A549 (cell line): ENCODE results near the gene MMP24OS. TPM values are rescaled to one million over a fixed set of nuclear protein-coding genes. Genes with fewer than 3 reads are reported as not detected.
A peak's percentile ranks its signal among the peaks of the same experiment; 100 is the strongest.

Source experiments
- ATAC-seq, 2 experiments: fragments of 200-7000 bp in 1 of 2; fragments of >200 bp in 1 of 2; cut with Nextera tagmentation in 1 of 2; cut with Tn5 transposase in 1 of 2; 3 replicates each; pipeline versions ENCODE4 v1.8.0 to v1.9.1; 2018 to 2020; ENCODE audit warnings: mild to moderate bottlenecking in 1 of 2, moderate library complexity in 1 of 2
- CTCF ChIA-PET: fragments of 300-600 bp; sonication (Branson Sonifier 250); formaldehyde crosslinking; extraction: SDS; loops from one replicate; lab custom pipeline; 2021; ENCODE audit warnings: antibody characterized with exemption, inconsistent platforms; lab: Yijun Ruan, JAX
- POLR2A ChIA-PET: fragments of 350-600 bp; formaldehyde crosslinking; extraction: SDS; loops from one replicate; lab custom pipeline; 2021; ENCODE audit warnings: antibody characterized with exemption, inconsistent platforms; lab: Yijun Ruan, JAX
- DNase-seq, 2 experiments: peaks; one replicate each; pipeline versions ENCODE4 v3.0.0 to v3.0.0-alpha.2; 2011 to 2016; ENCODE audit warnings: low read depth in 1 of 2, low spot score in 1 of 2
- FAIRE-seq: peaks from 2 replicates; lab custom pipeline; 2011; peaks lifted over from hg19 to GRCh38; lab: Jason Lieb, UNC
- H3K27ac ChIP-seq, 2 experiments: fragments of >200 bp; sonication (Bioruptor Twin); formaldehyde crosslinking; 3 replicates each; pipeline ENCODE4 v1.5.1; 2016 to 2017
- H3K4me1 ChIP-seq: fragments of >200 bp; sonication (Bioruptor Twin); formaldehyde crosslinking; 3 replicates; pipeline ENCODE4 v1.6.1; 2016
- H3K4me2 ChIP-seq: fragments of >200 bp; sonication (Bioruptor Twin); formaldehyde crosslinking; 3 replicates; pipeline ENCODE4 v1.6.1; 2016
- H3K4me3 ChIP-seq: fragments of >200 bp; sonication (Bioruptor Twin); formaldehyde crosslinking; 3 replicates; pipeline ENCODE4 v1.5.1; 2016
- H3K9me3 ChIP-seq: fragments of >200 bp; sonication (Bioruptor Twin); formaldehyde crosslinking; 3 replicates; pipeline ENCODE4 v1.6.1; 2016
- BCL3 ChIP-seq: fragments of >200 bp; sonication (Bioruptor Twin); formaldehyde crosslinking; IDR thresholded peaks from 3 replicates; pipeline ENCODE4 v1.6.1; 2016
- CEBPB ChIP-seq, 2 experiments: fragments of >200 bp in 1 of 2; sonication (Bioruptor Twin) in 1 of 2; formaldehyde crosslinking in 1 of 2; IDR thresholded peaks; 2 replicates each; pipeline ENCODE4 v1.6.1; 2012 to 2016
- CHD4 ChIP-seq: fragments of 200-600 bp; sonication (generic); IDR thresholded peaks from 2 replicates; pipeline ENCODE4 v1.6.1; 2016; ENCODE audit warnings: antibody characterized with exemption, mild to moderate bottlenecking, borderline replicate concordance
- CTCF ChIP-seq: fragments of >200 bp; sonication (Bioruptor Twin); formaldehyde crosslinking; IDR thresholded peaks from 3 replicates; pipeline ENCODE4 v1.5.1; 2016
- EHF ChIP-seq: fragments of 250-450 bp; sonication (Bioruptor Pico); IDR thresholded peaks from 2 replicates; pipeline ENCODE4 v1.5.0; 2020; ENCODE audit warnings: mild to moderate bottlenecking
- EP300 ChIP-seq, 2 experiments: fragments of >200 bp; sonication (Bioruptor Twin); formaldehyde crosslinking; IDR thresholded peaks; 2 replicates in 1 of 2; 3 replicates in 1 of 2; pipeline ENCODE4 v1.6.1; 2016 to 2017
- ESRRA ChIP-seq: fragments of 150-350 bp; IDR thresholded peaks from 2 replicates; pipeline ENCODE4 v1.6.1; 2014; ENCODE audit warnings: mild to moderate bottlenecking, low read length, borderline replicate concordance
- FOSB ChIP-seq: fragments of 250-450 bp; sonication (Bioruptor Pico); IDR thresholded peaks from 2 replicates; pipeline ENCODE4 v1.5.0; 2020; ENCODE audit warnings: mild to moderate bottlenecking, moderate library complexity
- FOSL2 ChIP-seq, 2 experiments: fragments of 450-650 bp in 1 of 2; fragments of >200 bp in 1 of 2; sonication (Bioruptor Twin) in 1 of 2; formaldehyde crosslinking; IDR thresholded peaks; 2 replicates each; pipeline versions ENCODE4 v1.5.0 to v1.6.1; 2016 to 2020; ENCODE audit warnings: mild to moderate bottlenecking in 1 of 2, moderate library complexity in 1 of 2
- GATA3 ChIP-seq: IDR thresholded peaks from 2 replicates; pipeline ENCODE4 v1.6.1; 2012; ENCODE audit warnings: borderline replicate concordance
- JUN ChIP-seq, 2 experiments: fragments of >200 bp; sonication (Bioruptor Twin); formaldehyde crosslinking; IDR thresholded peaks; 2 replicates in 1 of 2; 3 replicates in 1 of 2; pipeline ENCODE4 v1.6.1; 2016 to 2017
- JUNB ChIP-seq: fragments of >200 bp; sonication (Bioruptor Twin); formaldehyde crosslinking; IDR thresholded peaks from 2 replicates; pipeline ENCODE4 v1.6.1; 2016
- MAX ChIP-seq: IDR thresholded peaks from 2 replicates; pipeline ENCODE4 v1.6.1; 2012
- NR3C1 ChIP-seq: fragments of >200 bp; sonication (Bioruptor Twin); formaldehyde crosslinking; IDR thresholded peaks from 3 replicates; pipeline ENCODE4 v1.6.1; 2017
- PBX3 ChIP-seq: IDR thresholded peaks from 2 replicates; pipeline ENCODE4 v1.6.1; 2012
- PHF8 ChIP-seq: fragments of 200-600 bp; sonication (generic); IDR thresholded peaks from 2 replicates; pipeline ENCODE4 v1.6.1; 2016; ENCODE audit warnings: low read depth, mild to moderate bottlenecking, antibody characterized with exemption, moderate library complexity, borderline replicate concordance
- RAD21 ChIP-seq, 2 experiments: fragments of >200 bp in 1 of 2; sonication (Bioruptor Twin) in 1 of 2; formaldehyde crosslinking in 1 of 2; IDR thresholded peaks in 1 of 2; conservative IDR thresholded peaks in 1 of 2; 2 replicates in 1 of 2; 3 replicates in 1 of 2; pipeline ENCODE4 v1.6.1; 2012 to 2018; ENCODE audit warnings: inconsistent platforms in 1 of 2
- RARB ChIP-seq: fragments of 250-450 bp; sonication (Bioruptor Pico); IDR thresholded peaks from 2 replicates; pipeline ENCODE4 v1.8.0; 2021; ENCODE audit warnings: mild to moderate bottlenecking, moderate library complexity
- RFX5 ChIP-seq: fragments of 450-650 bp; IDR thresholded peaks from 2 replicates; pipeline ENCODE4 v1.7.1; 2014; ENCODE audit warnings: antibody characterized with exemption, mild to moderate bottlenecking, moderate library complexity
- SREBF2 ChIP-seq: fragments of 450-650 bp; IDR thresholded peaks from 2 replicates; pipeline ENCODE4 v1.6.1; 2014; ENCODE audit warnings: mild to moderate bottlenecking, moderate library complexity
- TFCP2L1 ChIP-seq: fragments of 250-450 bp; sonication (Bioruptor Pico); IDR thresholded peaks from 2 replicates; pipeline ENCODE4 v1.5.0; 2021; ENCODE audit warnings: mild to moderate bottlenecking
- WGBS: methylation state at CpG from one replicate; pipeline ENCODE4 v1.1.6; 2017; ENCODE audit errors: missing lambda C conversion rate; 5-methylcytosine and 5-hydroxymethylcytosine counted together
- polyA plus RNA-seq, 4 experiments: library from polyadenylated mRNA; depleted of rRNA in 3 of 4; stranded (reverse); fragments of >200 nt; fragmentation: RNase III in 1 of 4; extraction: RNeasy Plus Mini Kit Qiagen cat#74134 plus additional on column Dnase treatment in 1 of 4; gene quantifications; 2 replicates in 3 of 4; 3 replicates in 1 of 4; pipeline ENCODE4 v1.2.3, GENCODE V29; 2011 to 2017

MMP24OS gene
- polyA plus RNA-seq, 2 of the 4 experiments (the other 2 are of a cell fraction), result 13.6 to 40.5 TPM

GRCh38 chr20:35277531-35278395 lies at the start of gene MMP24OS (continued):
- peak; percentile 69 for TF ChIP-seq FOSB (CRISPR knock-in tag)
- TF ChIP-seq EHF (CRISPR knock-in tag), result no peak
- TF ChIP-seq RAD21 (conservative IDR thresholded peaks at IDR 0.05 in 1 of 2, IDR thresholded peaks at IDR 0.05 in 1 of 2), result peak in 1 of 2 experiments; percentile 21; a peak in 3 of 5 replicates
- TF ChIP-seq RARB (CRISPR knock-in tag), result no peak
- peak; percentile 74 to 88; a peak in 4 of 5 replicates for TF ChIP-seq JUN (IDR thresholded peaks at IDR 0.05)
- peak; percentile 89 for TF ChIP-seq TFCP2L1 (CRISPR knock-in tag)
- TF ChIP-seq SREBF2, result no peak
- no peak for TF ChIP-seq ESRRA

- Histone ChIP-seq H3K4me1 (peaks cover 47% of the 10 kb centered on the region), H3K9me3 (no peaks in the 10 kb centered on the region), H3K27ac (peak overlapping the region; percentile 77 to 82), H3K4me3 (no peak overlapping the region), H3K4me2 (peak overlapping the region; percentile 67)
- WGBS, result 68% methylated on average over 4 of the region's 4 CpGs
- CTCF ChIA-PET, result interaction anchor here (0.6 to 6.9 kb wide), 5 partner anchors 10 to 74 kb away, joined by 3 to 144 read pairs (median 3); no protein-coding TSS in a partner anchor
- POLR2A ChIA-PET, result no interaction called here
- peak; percentile 7 for FAIRE-seq
- DNase-seq, result peak in 1 of 2 experiments; percentile 76
- peak; percentile 22 to 74; a peak in 4 of 6 replicates for ATAC-seq
- no peak for TF ChIP-seq CTCF
- TF ChIP-seq GATA3, result peak; percentile 81
- no peak for TF ChIP-seq CHD4
- TF ChIP-seq RFX5, result no peak
- peak; percentile 81 for TF ChIP-seq JUNB
- peak; percentile 46 for TF ChIP-seq MAX
- no peak for TF ChIP-seq PHF8
- peak; percentile 40; the same call in 1 of the 3 replicates for TF ChIP-seq BCL3
- TF ChIP-seq RAD21 (conservative IDR thresholded peaks at IDR 0.05 in 1 of 2, IDR thresholded peaks at IDR 0.05 in 1 of 2), result peak in 1 of 2 experiments; percentile 24; a peak in 1 of 5 replicates
- peak; percentile 24; the same call in 1 of the 2 replicates for TF ChIP-seq PBX3
- peak; percentile 27 to 74; a peak in 2 of 4 replicates for TF ChIP-seq CEBPB (IDR thresholded peaks at IDR 0.05)
- TF ChIP-seq EP300 (IDR thresholded peaks at IDR 0.05), result peak; percentile 34 to 69; a peak in 2 of 5 replicates
- TF ChIP-seq JUN (IDR thresholded peaks at IDR 0.05), result peak in 1 of 2 experiments; percentile 56; a peak in 1 of 5 replicates
- TF ChIP-seq FOSL2 (IDR thresholded peaks at IDR 0.05), result peak; percentile 56; the same call in 1 of the 2 replicates
- peak; percentile 82 for TF ChIP-seq FOSL2 (CRISPR knock-in tag; IDR thresholded peaks at IDR 0.05)
- no peak for TF ChIP-seq NR3C1
Observed at GRCh38 chr20:35327074-35327976, 49.4 kb upstream of the MMP24OS start.
